ENCODE measurements around the gene PDZD2.

Gene PDZD2

DNA sequence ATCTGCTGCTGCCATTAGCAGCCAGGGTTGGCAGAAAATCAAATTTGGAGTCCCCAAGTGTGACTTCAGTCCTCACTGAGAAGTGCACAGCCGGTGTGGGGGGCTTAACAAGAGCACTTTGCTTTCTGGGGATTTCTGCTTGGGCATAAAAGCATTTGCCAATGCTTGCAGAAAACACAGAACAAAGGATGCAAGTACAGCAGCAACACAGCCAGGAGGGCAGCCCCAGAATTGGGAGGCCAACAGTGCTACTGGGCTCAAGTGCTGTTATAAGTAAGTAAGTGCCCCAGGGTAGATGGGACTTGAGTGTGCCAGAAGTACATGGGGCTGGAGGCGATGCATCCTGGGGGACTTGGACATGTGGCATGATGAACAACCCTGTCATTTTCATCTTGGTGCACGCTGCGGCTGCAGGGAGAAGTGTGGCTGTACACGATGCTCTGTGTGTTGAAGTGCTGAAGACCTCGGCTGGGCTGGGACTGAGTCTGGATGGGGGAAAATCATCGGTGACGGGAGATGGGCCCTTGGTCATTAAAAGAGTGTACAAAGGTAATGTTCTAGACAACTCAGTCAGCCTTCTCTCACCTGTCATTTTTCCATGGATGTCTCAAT lies 461.9 kb downstream of the PDZD2 start:
- Histone ChIP-seq H3K27ac (ENCODE audit: poor library complexity, severe bottlenecking) (no peak overlapping the region), H3K4me3 (ENCODE audit: severe bottlenecking) (no peak overlapping the region), H3K9me3 (ENCODE audit: severe bottlenecking) (no peaks in the 10 kb centered on the region), H3K27me3 (ENCODE audit: insufficient read depth, poor library complexity, severe bottlenecking) (no peaks in the 10 kb centered on the region), H3K4me1 (ENCODE audit: insufficient read depth, poor library complexity, severe bottlenecking) (no peaks in the 10 kb centered on the region), H3K36me3 (ENCODE audit: low read depth) (peaks cover 69% of the 10 kb centered on the region)
- no peak for ATAC-seq (ENCODE audit: low read depth)
- DNase-seq (ENCODE audit: low spot score) = no peak
- TF ChIP-seq, protein P1, sequence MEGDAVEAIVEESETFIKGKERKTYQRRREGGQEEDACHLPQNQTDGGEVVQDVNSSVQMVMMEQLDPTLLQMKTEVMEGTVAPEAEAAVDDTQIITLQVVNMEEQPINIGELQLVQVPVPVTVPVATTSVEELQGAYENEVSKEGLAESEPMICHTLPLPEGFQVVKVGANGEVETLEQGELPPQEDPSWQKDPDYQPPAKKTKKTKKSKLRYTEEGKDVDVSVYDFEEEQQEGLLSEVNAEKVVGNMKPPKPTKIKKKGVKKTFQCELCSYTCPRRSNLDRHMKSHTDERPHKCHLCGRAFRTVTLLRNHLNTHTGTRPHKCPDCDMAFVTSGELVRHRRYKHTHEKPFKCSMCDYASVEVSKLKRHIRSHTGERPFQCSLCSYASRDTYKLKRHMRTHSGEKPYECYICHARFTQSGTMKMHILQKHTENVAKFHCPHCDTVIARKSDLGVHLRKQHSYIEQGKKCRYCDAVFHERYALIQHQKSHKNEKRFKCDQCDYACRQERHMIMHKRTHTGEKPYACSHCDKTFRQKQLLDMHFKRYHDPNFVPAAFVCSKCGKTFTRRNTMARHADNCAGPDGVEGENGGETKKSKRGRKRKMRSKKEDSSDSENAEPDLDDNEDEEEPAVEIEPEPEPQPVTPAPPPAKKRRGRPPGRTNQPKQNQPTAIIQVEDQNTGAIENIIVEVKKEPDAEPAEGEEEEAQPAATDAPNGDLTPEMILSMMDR (IDR thresholded peaks at IDR 0.05; ENCODE audit: poor library complexity, severe bottlenecking) = no peak

DNA sequence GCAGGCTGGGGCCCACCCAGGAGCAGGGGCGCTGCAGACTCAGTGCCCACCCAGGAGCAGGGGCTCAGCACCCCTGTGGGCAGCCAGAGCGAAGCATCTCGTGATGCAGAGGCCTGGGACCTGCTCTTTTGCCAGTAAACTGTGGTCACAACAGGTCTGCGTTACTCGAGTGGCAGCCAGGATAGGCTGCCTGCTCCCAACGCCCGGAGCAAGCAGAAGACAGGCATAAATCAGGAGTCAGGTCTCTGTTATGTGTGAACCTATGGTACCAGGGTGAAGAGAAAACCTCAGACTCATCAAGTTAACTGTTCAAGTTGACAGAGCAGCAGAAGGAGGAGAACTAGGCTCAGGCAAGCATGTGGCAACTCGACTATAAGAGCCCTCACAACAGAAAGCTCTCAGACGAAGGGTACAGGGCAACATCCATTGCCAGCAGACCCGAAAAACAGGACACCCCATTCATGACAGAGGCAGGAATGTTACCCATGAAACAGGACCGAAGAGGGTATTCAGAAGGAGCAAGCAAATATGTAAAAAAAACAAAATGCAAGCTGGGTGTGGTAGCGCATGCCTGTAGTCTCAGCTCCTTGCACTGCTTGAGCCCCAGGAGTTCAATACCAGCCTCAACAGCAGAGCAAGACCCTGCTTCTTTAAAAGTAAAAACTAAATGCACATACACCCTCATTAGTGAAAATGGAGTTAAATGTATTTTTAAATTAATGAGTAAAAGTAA lies 463.5 kb downstream of the PDZD2 start:
- no peak for DNase-seq (ENCODE audit: low spot score)
- no peak for ATAC-seq (ENCODE audit: low read depth)
- TF ChIP-seq, protein P1 (IDR thresholded peaks at IDR 0.05; ENCODE audit: poor library complexity, severe bottlenecking) = no peak
- Histone ChIP-seq H3K36me3 (ENCODE audit: low read depth) (peaks cover 83% of the 10 kb centered on the region), H3K27ac (ENCODE audit: poor library complexity, severe bottlenecking) (no peak overlapping the region), H3K27me3 (ENCODE audit: insufficient read depth, poor library complexity, severe bottlenecking) (no peaks in the 10 kb centered on the region), H3K4me1 (ENCODE audit: insufficient read depth, poor library complexity, severe bottlenecking) (no peaks in the 10 kb centered on the region), H3K4me3 (ENCODE audit: severe bottlenecking) (no peak overlapping the region), H3K9me3 (ENCODE audit: severe bottlenecking) (no peaks in the 10 kb centered on the region)

DNA sequence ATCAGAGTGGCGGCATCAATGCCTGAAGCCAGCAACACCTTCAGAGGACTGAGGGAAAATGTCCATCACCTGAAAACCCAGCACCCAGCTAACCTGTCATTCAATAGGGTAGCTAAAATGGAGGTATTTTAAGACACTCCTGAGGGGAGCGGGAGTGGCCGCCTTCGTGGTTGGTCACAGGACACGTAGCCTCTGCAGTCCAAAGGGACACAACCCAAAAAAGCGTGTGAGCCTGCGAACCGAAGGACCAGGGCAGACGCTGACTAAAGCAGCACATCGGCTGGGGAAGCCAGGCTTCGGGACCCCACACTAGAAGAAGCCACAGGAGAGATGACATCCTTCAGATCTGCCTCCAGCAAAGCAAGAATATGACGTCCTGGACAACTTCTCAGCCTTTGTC lies 464.6 kb downstream of the PDZD2 start:
- TF ChIP-seq, protein P1 (IDR thresholded peaks at IDR 0.05; ENCODE audit: poor library complexity, severe bottlenecking) = no peak
- Histone ChIP-seq H3K4me3 (ENCODE audit: severe bottlenecking) (no peak overlapping the region), H3K36me3 (ENCODE audit: low read depth) (peaks cover 84% of the 10 kb centered on the region), H3K27me3 (ENCODE audit: insufficient read depth, poor library complexity, severe bottlenecking) (no peaks in the 10 kb centered on the region), H3K4me1 (ENCODE audit: insufficient read depth, poor library complexity, severe bottlenecking) (no peaks in the 10 kb centered on the region), H3K27ac (ENCODE audit: poor library complexity, severe bottlenecking) (no peak overlapping the region), H3K9me3 (ENCODE audit: severe bottlenecking) (no peaks in the 10 kb centered on the region)
- DNase-seq (ENCODE audit: low spot score) (no peak), ATAC-seq (ENCODE audit: low read depth) (no peak)

DNA sequence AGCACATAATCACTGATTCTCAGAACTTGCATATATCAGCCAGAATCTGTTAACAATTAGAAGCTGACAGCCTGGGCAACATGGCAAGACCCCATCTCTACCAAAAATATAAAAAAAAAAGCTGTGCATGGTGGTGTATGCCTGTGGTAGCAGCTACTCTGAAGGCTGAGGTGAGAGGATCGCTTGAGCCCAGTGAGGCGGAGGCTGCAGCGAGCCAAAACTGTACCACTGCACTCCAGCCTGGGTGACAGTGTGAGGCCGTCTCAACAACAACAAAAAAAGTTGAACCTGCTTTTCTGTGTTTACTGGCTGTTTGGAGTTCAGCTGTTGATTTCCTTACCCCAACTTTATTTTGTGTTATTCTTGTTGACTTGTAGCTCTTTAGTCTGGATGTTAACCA lies 468.4 kb downstream of the PDZD2 start:
- TF ChIP-seq, protein P1 (IDR thresholded peaks at IDR 0.05; ENCODE audit: poor library complexity, severe bottlenecking) = no peak
- Histone ChIP-seq H3K4me1 (ENCODE audit: insufficient read depth, poor library complexity, severe bottlenecking) (no peaks in the 10 kb centered on the region), H3K9me3 (ENCODE audit: severe bottlenecking) (no peaks in the 10 kb centered on the region), H3K4me3 (ENCODE audit: severe bottlenecking) (no peak overlapping the region), H3K27me3 (ENCODE audit: insufficient read depth, poor library complexity, severe bottlenecking) (no peaks in the 10 kb centered on the region), H3K36me3 (ENCODE audit: low read depth) (peaks cover 90% of the 10 kb centered on the region), H3K27ac (ENCODE audit: poor library complexity, severe bottlenecking) (no peak overlapping the region)
- no peak for DNase-seq (ENCODE audit: low spot score)
- ATAC-seq (ENCODE audit: low read depth) = no peak

DNA sequence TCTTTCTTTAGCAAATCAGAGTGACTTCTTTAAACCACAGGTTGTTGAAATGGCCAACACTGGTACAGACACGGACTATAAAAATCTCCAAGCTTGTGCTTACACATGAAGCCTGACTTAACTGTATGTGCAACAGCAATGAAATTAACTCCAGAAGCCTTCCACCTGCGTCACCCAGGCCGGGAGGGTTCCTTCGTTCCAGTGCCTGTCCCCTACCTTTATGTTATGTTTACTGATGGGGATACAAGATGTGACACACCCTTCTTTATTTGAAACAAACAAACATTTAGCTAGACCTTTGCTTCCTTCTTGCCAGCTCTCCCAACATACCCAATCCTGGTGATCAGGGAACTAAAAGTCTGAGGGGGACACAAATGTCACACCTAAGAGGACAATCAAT lies 469.2 kb downstream of the PDZD2 start:
- H3K36me3 ChIP-seq (ENCODE audit: low read depth) = peaks cover 92% of the 10 kb centered on the region
- no peaks in the 10 kb centered on the region for H3K9me3 ChIP-seq (ENCODE audit: severe bottlenecking)

More for the DNA sequence above, 469.2 kb downstream of the PDZD2 start:
- H3K27ac ChIP-seq (ENCODE audit: poor library complexity, severe bottlenecking) = no peak overlapping the region
- H3K27me3 ChIP-seq (ENCODE audit: insufficient read depth, poor library complexity, severe bottlenecking) = no peaks in the 10 kb centered on the region
- ATAC-seq (ENCODE audit: low read depth) (no peak), DNase-seq (ENCODE audit: low spot score) (no peak)
- H3K4me3 ChIP-seq (ENCODE audit: severe bottlenecking) = no peak overlapping the region
- H3K4me1 ChIP-seq (ENCODE audit: insufficient read depth, poor library complexity, severe bottlenecking) = no peaks in the 10 kb centered on the region
- TF ChIP-seq, protein P1 (IDR thresholded peaks at IDR 0.05; ENCODE audit: poor library complexity, severe bottlenecking) = no peak

Measured in RWPE2 (cell line).